Activated CD4-positive, CD25-positive, alpha-beta regulatory T cell treated with anti-CD3 and anti-CD28 coated beads, Interleukin-2, amount 50 U/mL, for 16 hours (primary cell): Measurements from ENCODE around the gene ARHGAP29.

ENCODE experiments used
- DNase-seq: peaks from one replicate; pipeline ENCODE4 v3.0.0-alpha.2; 2020; ENCODE audit warnings: low read depth, low spot score

Gene ARHGAP29

GRCh38 chr1:94265011-94265422 lies 27.6 kb upstream of the ARHGAP29 start:
- DNase-seq: no peak

DNA sequence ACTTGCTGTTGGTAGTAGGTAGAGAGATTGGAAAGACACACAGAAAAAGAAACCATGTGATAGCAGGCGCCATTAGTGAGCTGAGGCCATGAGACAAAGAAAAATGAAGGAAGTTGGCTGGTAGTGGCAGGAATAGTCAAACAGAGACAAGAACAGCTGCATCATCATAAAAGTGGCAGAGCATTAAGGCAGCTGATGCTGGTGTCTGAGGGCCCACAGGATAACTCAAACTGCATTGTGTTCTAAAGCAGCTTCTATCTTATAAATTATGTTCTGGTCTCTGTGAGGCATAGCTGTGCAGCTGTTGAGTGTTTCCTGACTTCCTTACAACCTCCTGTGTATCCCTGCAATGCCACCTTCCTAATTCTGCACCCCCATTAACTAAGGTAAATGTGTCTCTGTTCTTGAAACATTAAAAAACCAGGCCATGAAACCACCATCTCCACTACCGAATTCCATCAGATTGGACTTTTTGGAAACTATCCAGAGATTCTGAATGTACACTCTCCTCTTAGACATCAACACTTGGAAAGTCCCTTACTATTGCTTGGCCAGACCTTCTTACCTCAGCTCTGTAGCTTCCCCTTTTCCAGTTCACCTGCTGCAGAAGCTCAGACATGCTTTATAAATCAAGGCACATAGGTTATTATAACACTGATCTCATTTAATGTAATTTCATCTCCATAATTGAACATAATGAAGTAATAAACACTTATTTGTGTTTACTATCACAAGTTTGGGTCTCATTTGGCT lies 23.4 kb upstream of the ARHGAP29 start:
- DNase-seq: no peak

DNA sequence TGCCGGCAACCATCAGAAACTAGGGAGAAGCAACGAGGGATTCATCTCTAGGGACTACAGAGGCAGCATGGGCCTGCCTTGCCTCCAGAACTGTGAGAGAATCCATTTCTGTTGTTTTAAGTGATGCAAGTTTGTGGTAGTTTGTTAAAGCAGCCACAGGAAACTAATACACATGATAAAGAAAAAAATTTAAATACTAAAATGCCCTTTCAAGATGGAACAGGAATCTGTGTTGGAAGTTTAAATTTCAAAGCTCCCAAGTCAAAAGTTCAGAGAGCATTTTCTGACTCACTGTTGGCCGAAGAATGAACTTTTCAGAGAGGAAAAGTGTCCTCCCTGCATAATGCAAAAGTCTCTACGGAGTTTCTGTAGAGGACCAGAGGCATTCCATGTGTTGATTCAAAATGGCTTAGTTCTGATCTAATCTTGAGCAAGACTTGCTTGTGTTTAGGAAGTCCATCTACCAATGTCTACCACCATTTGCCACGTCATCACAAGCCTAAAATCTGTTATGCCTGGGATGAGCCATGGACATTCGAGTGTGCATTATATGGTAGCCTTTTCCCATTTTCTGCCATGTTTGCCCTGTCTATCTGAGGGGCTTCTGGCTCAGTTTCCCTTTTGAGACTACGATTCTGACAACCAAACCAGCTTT lies 22.4 kb upstream of the ARHGAP29 start:
- no peak for DNase-seq

GRCh38 chr1:94258873-94259331 lies 21.5 kb upstream of the ARHGAP29 start:
- no peak for DNase-seq

DNA sequence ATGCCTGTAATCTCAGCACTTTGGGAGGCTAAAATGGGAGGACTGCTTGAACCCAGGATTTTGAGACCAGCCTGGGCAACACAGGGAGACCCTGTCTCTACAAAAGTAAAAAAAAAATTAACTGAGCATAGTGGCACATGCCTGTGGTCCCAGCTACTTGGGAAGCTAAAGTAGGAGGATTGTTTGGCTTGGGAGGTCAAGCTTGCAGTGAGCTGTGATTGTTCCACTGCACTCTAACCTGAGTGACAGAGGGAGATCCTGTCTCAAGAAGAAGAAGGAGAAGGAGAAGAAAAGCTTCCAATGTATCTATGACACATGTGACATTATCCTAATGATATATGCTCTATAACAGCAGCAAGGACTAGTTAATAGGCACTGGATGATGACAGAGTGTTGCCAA lies 20.1 kb upstream of the ARHGAP29 start:
- no peak for DNase-seq

DNA sequence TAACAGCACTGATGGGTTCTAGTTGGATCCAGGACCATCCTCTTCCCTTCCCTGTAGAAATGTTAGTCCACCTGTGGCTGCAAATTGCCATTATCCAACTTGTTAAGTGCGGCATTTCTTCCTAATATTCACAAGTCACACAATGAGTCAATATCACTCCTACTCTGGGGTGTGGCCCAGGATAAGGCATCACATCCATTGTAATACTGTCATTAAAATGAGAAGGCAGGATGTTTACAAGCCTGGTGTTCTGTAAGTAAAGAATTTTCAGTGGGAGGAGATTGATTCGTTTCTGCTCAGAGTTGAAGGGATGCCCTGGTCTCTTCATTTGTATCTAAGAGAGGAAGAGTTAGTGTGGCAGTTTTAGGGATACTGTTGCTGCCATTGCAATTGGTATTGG lies 18.1 kb upstream of the ARHGAP29 start:
- no peak for DNase-seq

DNA sequence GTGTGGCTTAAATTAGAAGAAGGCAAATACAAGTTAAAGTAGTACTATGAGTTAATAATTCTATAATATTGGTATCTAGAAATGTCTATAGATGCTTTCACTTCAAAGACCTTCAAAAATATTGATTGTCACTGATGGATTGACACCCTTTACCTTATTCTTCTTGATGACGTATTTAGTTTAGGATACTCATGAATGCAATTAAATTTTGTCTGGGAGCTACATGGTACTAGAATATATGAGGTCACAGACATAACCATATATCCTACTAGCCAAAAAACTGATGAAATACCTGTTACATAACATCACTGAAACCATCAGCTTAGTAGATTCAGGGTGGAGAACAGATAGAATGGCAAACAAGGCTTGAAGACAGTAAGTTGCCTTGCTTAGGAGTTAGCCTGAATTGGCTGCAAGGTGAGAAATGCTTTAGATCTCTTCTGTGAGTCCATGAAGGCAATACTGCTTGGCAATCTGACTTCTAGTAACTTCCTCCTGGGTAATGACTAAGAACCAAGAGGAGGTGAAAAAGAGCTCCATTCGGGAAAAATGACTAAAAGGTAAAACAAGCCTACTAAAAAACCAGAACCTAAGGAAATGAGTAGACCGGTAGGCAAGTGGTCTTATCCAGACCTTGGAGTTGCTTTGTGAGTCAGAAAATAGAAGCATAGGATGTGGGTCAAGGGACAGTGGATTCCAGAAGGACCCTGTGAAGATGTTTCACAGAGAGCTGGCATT lies 16.9 kb upstream of the ARHGAP29 start:
- DNase-seq: no peak

DNA sequence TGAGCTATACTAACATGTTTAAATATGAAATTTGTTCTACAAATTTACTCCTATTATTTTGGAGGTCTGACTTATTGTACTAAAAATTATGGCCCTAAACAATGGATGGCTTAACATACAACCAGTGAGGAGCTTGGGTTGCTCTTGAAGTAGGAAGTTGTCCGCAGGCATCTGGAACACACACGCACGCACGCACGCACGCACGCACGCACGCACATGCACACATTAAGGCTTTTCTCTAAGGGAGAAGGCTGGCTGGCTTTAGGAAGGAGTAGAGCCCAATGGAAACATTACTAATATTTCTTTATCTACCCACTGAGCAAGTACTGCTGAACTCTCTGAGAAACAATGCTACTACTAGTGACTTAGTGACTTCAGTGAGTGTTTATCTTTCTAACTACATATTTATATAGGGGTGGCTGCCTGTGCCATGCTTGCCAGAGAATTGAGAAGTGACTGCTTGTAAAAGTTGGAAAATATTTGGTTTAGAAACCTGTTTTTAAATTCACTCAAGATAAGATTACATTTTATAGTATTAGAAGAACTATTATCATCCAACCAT lies 16.2 kb upstream of the ARHGAP29 start:
- no peak for DNase-seq

GRCh38 chr1:94250341-94250740 lies 13.0 kb upstream of the ARHGAP29 start:
- no peak for DNase-seq

DNA sequence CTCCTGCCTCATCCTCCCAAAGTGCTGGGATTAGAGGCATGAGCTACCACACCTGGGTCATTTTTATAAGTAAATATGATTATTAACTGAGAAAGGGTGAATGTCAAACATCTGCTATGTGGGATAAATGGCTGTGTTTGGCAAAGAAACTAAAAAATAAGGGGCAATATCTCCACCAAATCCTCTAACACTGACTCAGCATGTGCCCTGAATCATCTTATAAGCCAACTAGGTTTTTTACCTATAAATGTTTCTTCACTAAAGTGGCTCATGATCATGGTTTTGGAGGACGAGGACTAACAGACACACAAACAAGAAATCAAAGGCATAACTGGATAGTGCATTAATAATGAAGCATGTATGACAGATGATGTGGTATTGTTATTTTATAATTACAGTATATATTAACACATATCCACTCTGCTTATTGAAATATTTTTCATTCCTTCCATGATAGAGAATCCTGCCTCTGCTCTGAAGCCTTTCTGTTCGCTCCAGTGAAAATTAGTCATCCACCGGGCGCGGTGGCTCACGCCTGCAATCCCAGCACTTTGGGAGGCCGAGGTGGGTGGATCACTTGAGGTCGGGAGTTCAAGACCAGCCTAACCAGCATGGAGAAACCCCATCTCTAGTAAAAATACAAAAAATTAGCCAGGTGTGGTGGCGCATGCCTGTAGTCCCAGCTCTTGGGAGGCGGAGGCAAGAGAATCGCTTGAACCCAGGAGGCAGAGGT lies 11.7 kb upstream of the ARHGAP29 start:
- no peak for DNase-seq

DNA sequence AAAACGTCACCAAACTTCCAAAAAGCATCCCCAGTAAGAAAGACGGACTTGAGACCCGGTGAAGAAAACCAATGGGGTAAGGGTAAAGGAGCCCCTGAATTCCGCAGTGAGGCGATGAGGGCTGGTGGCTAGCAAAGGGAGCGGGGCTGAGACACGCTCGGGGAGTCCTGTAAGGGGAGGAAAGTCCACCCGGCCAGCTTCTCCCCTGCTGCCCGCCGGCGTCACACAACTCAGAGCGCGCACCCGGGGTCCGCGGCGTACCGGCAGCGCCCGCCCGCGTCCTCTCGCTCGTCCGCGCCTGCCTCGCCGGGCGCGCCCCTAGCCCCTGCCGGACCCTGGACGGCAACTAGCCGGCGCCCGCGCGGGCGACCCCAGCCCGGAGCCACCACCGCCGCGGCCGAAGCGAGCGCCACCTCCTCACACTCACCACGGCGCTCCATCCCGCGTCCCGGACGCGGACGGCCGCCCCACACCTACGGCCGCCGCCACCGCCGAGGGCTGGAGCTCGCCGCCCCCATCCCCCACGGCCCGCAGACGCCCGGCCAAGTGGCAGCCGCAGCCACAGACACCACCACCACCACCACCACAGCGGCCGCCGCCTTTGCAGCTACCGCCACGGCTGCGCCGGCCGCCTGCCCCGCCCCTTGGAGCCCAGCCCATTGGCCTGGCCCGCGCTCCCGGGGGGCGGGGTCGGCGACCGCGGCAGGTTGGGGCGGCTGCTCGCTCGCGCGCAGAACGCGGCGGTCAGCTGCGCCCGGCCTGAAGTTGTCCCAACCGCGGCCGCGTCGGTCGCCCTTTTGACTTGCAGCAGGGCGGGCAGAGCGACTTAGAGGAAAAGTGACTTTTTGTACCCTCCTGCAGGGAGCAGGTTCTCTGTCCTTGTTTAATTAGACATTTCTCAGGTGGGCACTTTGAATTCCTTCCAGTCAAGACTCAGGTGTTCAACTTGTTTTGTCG lies 10.0 kb upstream of the ARHGAP29 start:
- no peak for DNase-seq

DNA sequence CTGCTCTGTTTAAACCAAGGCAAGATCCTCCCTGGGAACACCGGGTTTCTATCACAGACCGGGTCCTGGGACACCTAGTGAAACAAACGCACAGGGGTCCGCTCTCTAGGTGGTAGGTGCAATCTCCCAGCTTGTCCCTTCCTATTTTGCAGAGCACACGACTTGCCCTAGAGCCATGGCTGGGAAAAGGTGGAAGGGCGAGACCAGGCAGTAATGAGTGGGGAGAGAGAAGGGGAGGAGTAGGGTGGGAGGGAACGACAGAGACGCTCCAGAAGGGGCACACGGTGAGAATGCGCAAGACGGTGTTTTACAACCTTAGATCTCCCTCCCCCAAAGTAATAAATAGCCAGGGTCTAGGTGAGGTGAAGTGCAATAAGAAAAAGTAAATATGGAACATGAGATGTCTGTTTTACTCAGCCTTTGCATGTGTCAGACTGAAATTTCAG lies 9.3 kb upstream of the ARHGAP29 start:
- DNase-seq: no peak

DNA sequence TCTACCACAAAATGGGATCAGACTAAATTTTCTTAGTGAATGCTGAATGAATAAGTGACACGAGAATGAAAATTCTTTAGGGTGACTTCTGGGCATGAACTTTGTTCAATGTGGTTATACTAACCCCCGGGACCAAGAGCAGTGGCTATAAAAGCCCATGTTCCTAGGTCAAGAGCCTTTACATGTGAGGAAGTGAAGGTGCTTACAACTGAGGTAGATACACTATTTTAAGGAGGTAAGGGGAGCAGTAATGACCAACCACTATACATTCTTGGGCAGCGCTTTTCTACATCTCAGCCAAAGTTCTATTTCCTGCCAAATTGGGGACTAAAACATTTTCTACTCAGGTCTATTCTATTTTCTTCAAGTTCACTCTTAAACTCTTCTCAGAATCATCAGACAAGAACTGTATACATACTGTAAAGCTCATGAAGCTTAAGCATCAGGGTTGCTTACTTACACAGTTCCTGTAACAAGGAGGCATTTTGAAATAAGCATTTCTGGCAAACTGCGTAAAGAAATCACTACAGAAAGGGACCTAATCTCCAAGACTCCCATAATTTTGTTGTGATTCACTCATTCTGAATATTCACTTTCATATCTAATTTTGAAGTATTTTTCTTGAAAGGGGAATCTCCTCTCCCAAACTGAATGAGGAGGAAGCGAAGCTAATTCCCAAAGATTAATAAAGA lies 8.5 kb upstream of the ARHGAP29 start:
- DNase-seq: no peak

DNA sequence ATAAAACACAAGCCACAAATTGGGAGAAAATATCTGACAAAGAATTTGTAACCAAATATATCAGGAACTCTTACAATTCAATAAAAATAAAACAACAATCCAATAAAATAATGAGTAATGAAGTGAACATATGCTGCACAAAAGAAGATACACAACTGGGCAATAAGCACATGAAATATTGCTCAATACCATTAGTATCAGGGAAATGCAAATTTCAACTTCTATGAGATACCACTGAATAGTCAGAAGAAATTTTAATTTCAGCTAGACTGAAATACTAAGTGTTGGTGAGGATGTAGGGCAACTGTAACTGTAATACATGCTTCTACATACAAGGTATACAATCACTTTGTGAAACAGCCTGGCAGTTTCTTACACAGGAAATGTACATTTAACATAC lies 7.4 kb upstream of the ARHGAP29 start:
- DNase-seq: no peak

- no peak for DNase-seq
Observed at GRCh38 chr1:94243665-94244064, 6.3 kb upstream of the ARHGAP29 start.

DNA sequence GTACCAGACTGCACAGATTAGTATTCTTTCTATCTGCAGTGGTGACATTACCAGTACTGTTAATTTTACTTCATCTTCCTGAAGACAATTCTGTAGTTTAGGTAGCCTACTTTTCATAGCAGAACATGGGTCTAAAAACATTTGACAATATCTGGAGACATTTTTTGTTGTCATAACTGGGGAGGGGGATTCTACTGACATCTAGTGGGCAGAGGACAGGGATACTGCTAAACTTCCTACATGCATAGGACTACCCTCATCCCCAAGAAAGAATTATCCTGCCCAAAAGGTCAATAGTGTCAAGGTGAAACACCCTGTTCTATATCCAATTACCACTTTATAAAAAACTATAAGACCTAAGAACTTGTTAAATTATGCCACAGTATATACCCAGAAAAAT lies 3.4 kb upstream of the ARHGAP29 start:
- DNase-seq: no peak

GRCh38 chr1:94239796-94240195 lies 2.4 kb upstream of the ARHGAP29 start:
- no peak for DNase-seq

DNA sequence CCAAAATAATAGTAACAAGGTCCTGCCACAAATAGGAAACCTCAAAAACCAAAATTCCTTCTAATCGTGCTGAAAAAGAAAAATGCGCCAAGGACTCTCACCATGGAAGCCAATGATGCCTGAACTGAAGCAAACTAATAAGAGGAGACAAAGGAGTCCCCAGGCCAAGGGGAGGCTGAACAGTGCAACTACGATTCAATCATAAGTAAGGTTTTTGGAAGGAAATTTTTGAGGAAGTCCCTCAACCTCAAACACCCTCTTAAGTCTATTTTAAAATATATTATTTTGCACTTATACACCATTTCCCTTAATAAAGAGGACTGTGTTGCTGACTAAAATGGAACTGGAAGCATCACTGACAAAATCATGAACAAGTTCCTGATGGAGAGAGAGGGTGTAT lies 1.7 kb upstream of the ARHGAP29 start:
- no peak for DNase-seq

DNA sequence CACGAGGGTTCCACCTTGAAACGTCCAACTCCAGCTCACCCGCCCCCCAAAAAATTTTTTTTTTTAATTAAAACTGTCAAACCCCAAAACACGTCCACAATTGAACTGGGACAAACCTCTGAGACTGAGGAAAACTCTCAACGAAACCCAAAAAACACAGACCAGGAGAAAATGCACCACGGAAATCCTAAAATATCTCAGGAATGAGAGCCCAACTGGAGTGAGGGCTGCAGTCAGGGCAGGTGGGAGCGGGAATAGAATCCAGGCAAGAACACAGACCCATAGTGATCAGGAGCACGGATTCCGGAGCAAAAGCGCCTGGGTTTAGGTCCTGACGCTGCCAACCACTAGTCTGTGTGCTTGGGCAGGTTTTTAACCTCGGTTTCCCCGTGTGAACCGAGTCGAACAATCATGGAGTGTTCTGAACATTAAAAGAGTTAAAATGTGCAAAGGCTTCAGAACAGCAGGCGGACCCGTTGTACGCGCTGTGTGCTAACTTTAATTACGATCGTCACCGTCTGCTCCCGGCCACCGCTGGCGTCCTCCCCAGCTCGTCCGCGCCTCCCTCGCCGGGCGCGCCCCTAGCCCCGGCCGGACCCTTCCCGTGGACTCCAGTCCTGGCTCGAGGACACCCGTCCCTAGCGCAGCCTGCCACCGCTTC lies 624 bp downstream of the ARHGAP29 start:
- no peak for DNase-seq
